SKM-1 (cell line): Measurements from ENCODE around the gene G6PC2.
"Not testable (repeated sequence)": the region's sequence is repeated elsewhere in the genome, so short reads cannot be mapped to it uniquely, and the experiment has no call there.

Experiments used
- DNase-seq: peaks from one replicate; lab custom pipeline; 2025; ENCODE audit not compliant: unreplicated experiment; lab: John Stamatoyannopoulos, UW

G6PC2 gene

GRCh38 chr2:168901003-168901402 lies at the start of gene G6PC2:
TSS of gene G6PC2 (plus strand) at chr2:168901291. CDS start at chr2:168901332, 41 bp downstream.
- no peak for DNase-seq

GRCh38 chr2:168851674-168852320 lies 49.3 kb upstream of the G6PC2 start:
- DNase-seq = no peak

- DNase-seq = no peak
Measured at GRCh38 chr2:168852481-168852880, 48.6 kb upstream of the G6PC2 start.

GRCh38 chr2:168853471-168853870 lies 47.6 kb upstream of the G6PC2 start:
- no peak for DNase-seq

GRCh38 chr2:168854651-168855050 lies 46.4 kb upstream of the G6PC2 start:
- DNase-seq = no peak

- no peak for DNase-seq
Measured at GRCh38 chr2:168855601-168856000, 45.5 kb upstream of the G6PC2 start.

GRCh38 chr2:168858146-168858545 lies 42.9 kb upstream of the G6PC2 start:
- no peak for DNase-seq

GRCh38 chr2:168867164-168867563 lies 33.9 kb upstream of the G6PC2 start:
- DNase-seq = not testable (repeated sequence)

GRCh38 chr2:168870369-168870768 lies 30.7 kb upstream of the G6PC2 start:
- DNase-seq = not testable (repeated sequence)

GRCh38 chr2:168870824-168871223 lies 30.3 kb upstream of the G6PC2 start:
- DNase-seq = not testable (repeated sequence)

- no peak for DNase-seq
Measured at GRCh38 chr2:168874368-168875054, 26.6 kb upstream of the G6PC2 start.

GRCh38 chr2:168882163-168882562 lies 18.9 kb upstream of the G6PC2 start:
- not testable (repeated sequence) for DNase-seq

- DNase-seq = no peak
Measured at GRCh38 chr2:168884975-168885374, 16.1 kb upstream of the G6PC2 start.

- no peak for DNase-seq
Measured at GRCh38 chr2:168889635-168890005, 11.5 kb upstream of the G6PC2 start.

- DNase-seq = peak; percentile 91
Measured at GRCh38 chr2:168890006-168890782, 10.9 kb upstream of the G6PC2 start, which contains the start of gene SPC25. TSS of gene SPC25 (minus strand) at chr2:168890430. CDS start at chr2:168889519, 911 bp downstream.

- no peak for DNase-seq
Measured at GRCh38 chr2:168892327-168892726, 8.8 kb upstream of the G6PC2 start.

GRCh38 chr2:168894101-168894500 lies 7.0 kb upstream of the G6PC2 start:
- DNase-seq = no peak

- DNase-seq = no peak
Measured at GRCh38 chr2:168894720-168895119, 6.4 kb upstream of the G6PC2 start.

GRCh38 chr2:168895771-168896170 lies 5.3 kb upstream of the G6PC2 start:
- no peak for DNase-seq

GRCh38 chr2:168896783-168897182 lies 4.3 kb upstream of the G6PC2 start:
- peak; percentile 49 for DNase-seq

GRCh38 chr2:168897449-168897848 lies 3.6 kb upstream of the G6PC2 start:
- no peak for DNase-seq

- DNase-seq = no peak
Measured at GRCh38 chr2:168903888-168904287, 2.8 kb downstream of the G6PC2 start.
